ENCODE results near the gene ITIH1. TPM values are rescaled to one million over a fixed set of nuclear protein-coding genes. Genes with fewer than 3 reads are reported as not detected.
"Not testable (repeated sequence)": the region's sequence is repeated elsewhere in the genome, so short reads cannot be mapped to it uniquely, and the experiment has no call there.

The ITIH1 gene
- 0.52 TPM for total RNA-seq

GRCh38 chr3:52777127-52777958, at the start of gene ITIH1:
Gene ITIH1 (plus strand): TSS chr3:52777599. CDS start chr3:52777616, 17 bp downstream.
- no peaks in the 10 kb centered on the region for H3K27me3 ChIP-seq (ENCODE audit: insufficient read depth, low read length)
- H3K4me3 ChIP-seq (ENCODE audit: low read length) = no peak within 1 kb of the TSS
- peaks cover 34% of the 10 kb centered on the region for H3K4me1 ChIP-seq (ENCODE audit: insufficient read depth, low read length)
- no peaks in the 10 kb centered on the region for H3K9me3 ChIP-seq (ENCODE audit: low read depth, low read length)

- H3K4me3 ChIP-seq (ENCODE audit: low read length); H3K27me3 ChIP-seq (ENCODE audit: insufficient read depth, low read length); H3K4me1 ChIP-seq (ENCODE audit: insufficient read depth, low read length): not testable (repeated sequence)
- peaks cover 12% of the 10 kb centered on the region for H3K9me3 ChIP-seq (ENCODE audit: low read depth, low read length)
Observed at GRCh38 chr3:52728753-52729152, 48.6 kb upstream of the ITIH1 start.

GRCh38 chr3:52730681-52731080, 46.7 kb upstream of the ITIH1 start:
- no peaks in the 10 kb centered on the region for H3K27me3 ChIP-seq (ENCODE audit: insufficient read depth, low read length)
- no peaks in the 10 kb centered on the region for H3K4me1 ChIP-seq (ENCODE audit: insufficient read depth, low read length)
- H3K9me3 ChIP-seq (ENCODE audit: low read depth, low read length) = peaks cover 12% of the 10 kb centered on the region
- no peak overlapping the region for H3K4me3 ChIP-seq (ENCODE audit: low read length)

GRCh38 chr3:52731590-52731989, 45.8 kb upstream of the ITIH1 start:
- Histone ChIP-seq H3K27me3 (ENCODE audit: insufficient read depth, low read length) (no peaks in the 10 kb centered on the region), H3K4me1 (ENCODE audit: insufficient read depth, low read length) (no peaks in the 10 kb centered on the region), H3K9me3 (ENCODE audit: low read depth, low read length) (peaks cover 12% of the 10 kb centered on the region), H3K4me3 (ENCODE audit: low read length) (no peak overlapping the region)

- Histone ChIP-seq H3K9me3 (ENCODE audit: low read depth, low read length) (peaks cover 12% of the 10 kb centered on the region), H3K4me1 (ENCODE audit: insufficient read depth, low read length) (no peaks in the 10 kb centered on the region), H3K4me3 (ENCODE audit: low read length) (no peak overlapping the region), H3K27me3 (ENCODE audit: insufficient read depth, low read length) (no peaks in the 10 kb centered on the region)
Observed at GRCh38 chr3:52733256-52733891, 44.0 kb upstream of the ITIH1 start.

GRCh38 chr3:52739730-52740129, 37.7 kb upstream of the ITIH1 start:
- H3K27me3 ChIP-seq (ENCODE audit: insufficient read depth, low read length) = no peaks in the 10 kb centered on the region

GRCh38 chr3:52742418-52743041, 34.9 kb upstream of the ITIH1 start:
- no peaks in the 10 kb centered on the region for H3K4me1 ChIP-seq (ENCODE audit: insufficient read depth, low read length)
- no peaks in the 10 kb centered on the region for H3K9me3 ChIP-seq (ENCODE audit: low read depth, low read length)
- no peaks in the 10 kb centered on the region for H3K27me3 ChIP-seq (ENCODE audit: insufficient read depth, low read length)
- no peak overlapping the region for H3K4me3 ChIP-seq (ENCODE audit: low read length)

More at GRCh38 chr3:52739730-52740129, 37.7 kb upstream of the ITIH1 start:
- no peaks in the 10 kb centered on the region for H3K9me3 ChIP-seq (ENCODE audit: low read depth, low read length)
- no peaks in the 10 kb centered on the region for H3K4me1 ChIP-seq (ENCODE audit: insufficient read depth, low read length)
- no peak overlapping the region for H3K4me3 ChIP-seq (ENCODE audit: low read length)

- H3K9me3 ChIP-seq (ENCODE audit: low read depth, low read length) = no peaks in the 10 kb centered on the region
- H3K4me1 ChIP-seq (ENCODE audit: insufficient read depth, low read length) = no peaks in the 10 kb centered on the region
- H3K4me3 ChIP-seq (ENCODE audit: low read length) = no peak overlapping the region
- H3K27me3 ChIP-seq (ENCODE audit: insufficient read depth, low read length) = no peaks in the 10 kb centered on the region
Observed at GRCh38 chr3:52743152-52743551, 34.2 kb upstream of the ITIH1 start.

- Histone ChIP-seq H3K27me3 (ENCODE audit: insufficient read depth, low read length) (no peaks in the 10 kb centered on the region), H3K9me3 (ENCODE audit: low read depth, low read length) (no peaks in the 10 kb centered on the region), H3K4me3 (ENCODE audit: low read length) (no peak overlapping the region), H3K4me1 (ENCODE audit: insufficient read depth, low read length) (no peaks in the 10 kb centered on the region)
Observed at GRCh38 chr3:52743721-52744120, 33.7 kb upstream of the ITIH1 start.

- Histone ChIP-seq H3K4me3 (ENCODE audit: low read length) (no peak overlapping the region), H3K4me1 (ENCODE audit: insufficient read depth, low read length) (peaks cover 11% of the 10 kb centered on the region), H3K27me3 (ENCODE audit: insufficient read depth, low read length) (no peaks in the 10 kb centered on the region)
Observed at GRCh38 chr3:52752045-52752660, 25.2 kb upstream of the ITIH1 start.

GRCh38 chr3:52754373-52754772, 23.0 kb upstream of the ITIH1 start:
- H3K9me3 ChIP-seq (ENCODE audit: low read depth, low read length) = no peaks in the 10 kb centered on the region

More at GRCh38 chr3:52752045-52752660, 25.2 kb upstream of the ITIH1 start:
- no peaks in the 10 kb centered on the region for H3K9me3 ChIP-seq (ENCODE audit: low read depth, low read length)

GRCh38 chr3:52756141-52756540, 21.3 kb upstream of the ITIH1 start:
- Histone ChIP-seq H3K9me3 (ENCODE audit: low read depth, low read length) (no peaks in the 10 kb centered on the region), H3K4me3 (ENCODE audit: low read length) (no peak overlapping the region), H3K4me1 (ENCODE audit: insufficient read depth, low read length) (peaks cover 11% of the 10 kb centered on the region), H3K27me3 (ENCODE audit: insufficient read depth, low read length) (no peaks in the 10 kb centered on the region)

More at GRCh38 chr3:52754373-52754772, 23.0 kb upstream of the ITIH1 start:
- H3K27me3 ChIP-seq (ENCODE audit: insufficient read depth, low read length) = no peaks in the 10 kb centered on the region
- peaks cover 11% of the 10 kb centered on the region for H3K4me1 ChIP-seq (ENCODE audit: insufficient read depth, low read length)
- H3K4me3 ChIP-seq (ENCODE audit: low read length) = no peak overlapping the region

GRCh38 chr3:52763466-52763865, 13.9 kb upstream of the ITIH1 start:
- H3K4me3 ChIP-seq (ENCODE audit: low read length) = no peak overlapping the region

GRCh38 chr3:52769786-52770455, 7.5 kb upstream of the ITIH1 start:
- Histone ChIP-seq H3K27me3 (ENCODE audit: insufficient read depth, low read length) (no peaks in the 10 kb centered on the region), H3K9me3 (ENCODE audit: low read depth, low read length) (no peaks in the 10 kb centered on the region), H3K4me1 (ENCODE audit: insufficient read depth, low read length) (peaks cover 21% of the 10 kb centered on the region), H3K4me3 (ENCODE audit: low read length) (peak overlapping the region; percentile 66)

More at GRCh38 chr3:52763466-52763865, 13.9 kb upstream of the ITIH1 start:
- H3K9me3 ChIP-seq (ENCODE audit: low read depth, low read length) = no peaks in the 10 kb centered on the region
- peaks cover 27% of the 10 kb centered on the region for H3K4me1 ChIP-seq (ENCODE audit: insufficient read depth, low read length)
- H3K27me3 ChIP-seq (ENCODE audit: insufficient read depth, low read length) = no peaks in the 10 kb centered on the region

Measured in mononuclear cell (primary cell).